Measurements from ENCODE around the gene RPL13. TPM values are rescaled to one million over a fixed set of nuclear protein-coding genes. Genes with fewer than 3 reads are reported as not detected.
"Not testable (repeated sequence)": the region's sequence is repeated elsewhere in the genome, so short reads cannot be mapped to it uniquely, and the experiment has no call there.

RPL13 gene
- total RNA-seq, 1 experiment from 2014 or later = 3,073 TPM

GRCh38 chr16:89584768-89585549 is 24.5 kb downstream of the RPL13 start:
- in situ Hi-C loops (cut with HindIII; ENCODE audit: low pct_unique_long_range_greater_than_20kb, low sequenced_read_pairs) = no loop called here
- no peak for DNase-seq (ENCODE audit: low read depth, low spot score)

GRCh38 chr16:89586218-89586617 is 25.7 kb downstream of the RPL13 start:
- in situ Hi-C loops (cut with HindIII; ENCODE audit: low pct_unique_long_range_greater_than_20kb, low sequenced_read_pairs) = no loop called here

GRCh38 chr16:89586853-89587252 is 26.4 kb downstream of the RPL13 start:
- in situ Hi-C loops (cut with HindIII; ENCODE audit: low pct_unique_long_range_greater_than_20kb, low sequenced_read_pairs) = no loop called here
- no peak for DNase-seq (ENCODE audit: low read depth, low spot score)

More at GRCh38 chr16:89586218-89586617, 25.7 kb downstream of the RPL13 start:
- DNase-seq (ENCODE audit: low read depth, low spot score) = no peak

- DNase-seq (ENCODE audit: low read depth, low spot score); in situ Hi-C loops (cut with HindIII; ENCODE audit: low pct_unique_long_range_greater_than_20kb, low sequenced_read_pairs): not testable (repeated sequence)
Measured at GRCh38 chr16:89587676-89588075, 27.2 kb downstream of the RPL13 start.

- in situ Hi-C loops (cut with HindIII; ENCODE audit: low pct_unique_long_range_greater_than_20kb, low sequenced_read_pairs) = no loop called here
- no peak for DNase-seq (ENCODE audit: low read depth, low spot score)
Measured at GRCh38 chr16:89588413-89589109, 28.1 kb downstream of the RPL13 start.

GRCh38 chr16:89589241-89589926 is 28.9 kb downstream of the RPL13 start:
- in situ Hi-C loops (cut with HindIII; ENCODE audit: low pct_unique_long_range_greater_than_20kb, low sequenced_read_pairs) = no loop called here

GRCh38 chr16:89593841-89594240 is 33.4 kb downstream of the RPL13 start:
- DNase-seq (ENCODE audit: low read depth, low spot score) = no peak
- in situ Hi-C loops (cut with HindIII; ENCODE audit: low pct_unique_long_range_greater_than_20kb, low sequenced_read_pairs) = no loop called here

More at GRCh38 chr16:89589241-89589926, 28.9 kb downstream of the RPL13 start:
- DNase-seq (ENCODE audit: low read depth, low spot score) = no peak

- in situ Hi-C loops (cut with HindIII; ENCODE audit: low pct_unique_long_range_greater_than_20kb, low sequenced_read_pairs) = no loop called here
- DNase-seq (ENCODE audit: low read depth, low spot score) = no peak
Measured at GRCh38 chr16:89595330-89596060, 35.0 kb downstream of the RPL13 start.

GRCh38 chr16:89596061-89596689 is 35.7 kb downstream of the RPL13 start:
- DNase-seq (ENCODE audit: low read depth, low spot score) = no peak
- in situ Hi-C loops (cut with HindIII; ENCODE audit: low pct_unique_long_range_greater_than_20kb, low sequenced_read_pairs) = no loop called here

GRCh38 chr16:89596957-89597649 is 36.6 kb downstream of the RPL13 start:
- in situ Hi-C loops (cut with HindIII; ENCODE audit: low pct_unique_long_range_greater_than_20kb, low sequenced_read_pairs) = no loop called here
- DNase-seq (ENCODE audit: low read depth, low spot score) = no peak

GRCh38 chr16:89598199-89598598 is 37.7 kb downstream of the RPL13 start:
- no peak for DNase-seq (ENCODE audit: low read depth, low spot score)
- in situ Hi-C loops (cut with HindIII; ENCODE audit: low pct_unique_long_range_greater_than_20kb, low sequenced_read_pairs) = no loop called here

GRCh38 chr16:89599451-89599858 is 39.0 kb downstream of the RPL13 start:
- in situ Hi-C loops (cut with HindIII; ENCODE audit: low pct_unique_long_range_greater_than_20kb, low sequenced_read_pairs) = no loop called here
- DNase-seq (ENCODE audit: low read depth, low spot score) = peak; percentile 40

- DNase-seq (ENCODE audit: low read depth, low spot score) = no peak
- in situ Hi-C loops (cut with HindIII; ENCODE audit: low pct_unique_long_range_greater_than_20kb, low sequenced_read_pairs) = no loop called here
Measured at GRCh38 chr16:89599902-89600301, 39.4 kb downstream of the RPL13 start.

- DNase-seq (ENCODE audit: low read depth, low spot score) = no peak
- in situ Hi-C loops (cut with HindIII; ENCODE audit: low pct_unique_long_range_greater_than_20kb, low sequenced_read_pairs) = no loop called here
Measured at GRCh38 chr16:89600427-89600826, 39.9 kb downstream of the RPL13 start.

GRCh38 chr16:89600956-89601355 is 40.5 kb downstream of the RPL13 start:
- no peak for DNase-seq (ENCODE audit: low read depth, low spot score)
- in situ Hi-C loops (cut with HindIII; ENCODE audit: low pct_unique_long_range_greater_than_20kb, low sequenced_read_pairs) = no loop called here

- in situ Hi-C loops (cut with HindIII; ENCODE audit: low pct_unique_long_range_greater_than_20kb, low sequenced_read_pairs) = no loop called here
- DNase-seq (ENCODE audit: low read depth, low spot score) = no peak
Measured at GRCh38 chr16:89601906-89602272, 41.4 kb downstream of the RPL13 start.
